GM21825 (cell line): Measurements from ENCODE around the gene PDE6B.

Experiments
- ATAC-seq: cut with Tn5 transposase; IDR thresholded peaks from one replicate; pipeline ENCODE4 v1.9.1; 2021; ENCODE audit warnings: mild to moderate bottlenecking, moderate library complexity; ENCODE audit not compliant: unreplicated experiment

Gene PDE6B

GRCh38 chr4:600850-601515 lies 24.4 kb upstream of the PDE6B start:
- ATAC-seq = no peak

DNA sequence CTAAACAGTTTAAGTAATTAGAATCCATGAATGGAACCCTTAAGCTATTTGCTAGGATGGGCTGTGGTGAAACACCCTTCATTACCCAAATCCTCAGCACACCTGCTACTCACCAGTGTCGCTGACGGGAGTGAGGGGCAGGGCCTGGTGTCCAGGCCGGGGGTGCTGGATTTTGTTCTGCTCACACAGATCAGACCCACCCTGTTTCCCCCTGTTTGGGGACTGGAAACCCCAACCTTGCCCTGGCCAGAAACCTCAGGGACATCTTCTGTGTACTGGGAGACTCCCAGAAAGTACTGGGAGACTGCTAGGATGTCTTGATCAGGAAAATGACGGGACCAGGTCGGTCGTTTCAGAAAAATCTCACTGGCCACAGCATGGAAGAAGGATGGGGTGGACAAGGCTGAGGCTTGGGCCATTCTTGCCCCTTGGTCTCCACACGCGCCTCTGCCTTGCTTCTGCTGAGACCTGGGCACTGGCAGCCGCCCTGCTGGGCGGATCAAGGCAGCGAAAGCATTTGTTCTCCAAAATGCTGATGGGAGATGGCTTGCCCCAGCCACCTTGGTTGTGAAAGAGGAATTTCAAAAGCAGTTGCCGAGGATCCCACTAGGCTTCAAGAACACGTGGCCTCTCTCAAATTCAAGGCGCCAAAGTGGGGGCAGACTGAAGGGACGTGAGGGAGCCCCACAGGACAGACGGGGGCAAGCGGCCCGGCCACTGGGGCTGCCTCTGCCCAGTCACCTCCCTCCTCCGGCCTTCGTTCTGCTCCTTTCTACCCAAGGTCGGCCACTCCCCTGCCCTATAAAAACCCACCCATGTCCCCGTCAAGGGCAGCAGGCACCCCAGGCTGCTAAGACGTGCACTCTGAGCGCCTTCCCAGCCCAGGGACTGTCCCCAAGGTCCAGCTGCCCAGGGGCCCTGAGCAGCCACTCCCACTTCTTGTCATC lies 23.5 kb upstream of the PDE6B start:
- no peak for ATAC-seq

- no peak for ATAC-seq
Observed at GRCh38 chr4:602559-602942, 22.8 kb upstream of the PDE6B start.

GRCh38 chr4:604131-604530 lies 21.2 kb upstream of the PDE6B start:
- ATAC-seq = no peak

GRCh38 chr4:605702-606425 lies 19.5 kb upstream of the PDE6B start:
- no peak for ATAC-seq

GRCh38 chr4:608236-608635 lies 17.1 kb upstream of the PDE6B start:
- ATAC-seq = no peak

- no peak for ATAC-seq
Observed at GRCh38 chr4:609400-610050, 15.8 kb upstream of the PDE6B start.

DNA sequence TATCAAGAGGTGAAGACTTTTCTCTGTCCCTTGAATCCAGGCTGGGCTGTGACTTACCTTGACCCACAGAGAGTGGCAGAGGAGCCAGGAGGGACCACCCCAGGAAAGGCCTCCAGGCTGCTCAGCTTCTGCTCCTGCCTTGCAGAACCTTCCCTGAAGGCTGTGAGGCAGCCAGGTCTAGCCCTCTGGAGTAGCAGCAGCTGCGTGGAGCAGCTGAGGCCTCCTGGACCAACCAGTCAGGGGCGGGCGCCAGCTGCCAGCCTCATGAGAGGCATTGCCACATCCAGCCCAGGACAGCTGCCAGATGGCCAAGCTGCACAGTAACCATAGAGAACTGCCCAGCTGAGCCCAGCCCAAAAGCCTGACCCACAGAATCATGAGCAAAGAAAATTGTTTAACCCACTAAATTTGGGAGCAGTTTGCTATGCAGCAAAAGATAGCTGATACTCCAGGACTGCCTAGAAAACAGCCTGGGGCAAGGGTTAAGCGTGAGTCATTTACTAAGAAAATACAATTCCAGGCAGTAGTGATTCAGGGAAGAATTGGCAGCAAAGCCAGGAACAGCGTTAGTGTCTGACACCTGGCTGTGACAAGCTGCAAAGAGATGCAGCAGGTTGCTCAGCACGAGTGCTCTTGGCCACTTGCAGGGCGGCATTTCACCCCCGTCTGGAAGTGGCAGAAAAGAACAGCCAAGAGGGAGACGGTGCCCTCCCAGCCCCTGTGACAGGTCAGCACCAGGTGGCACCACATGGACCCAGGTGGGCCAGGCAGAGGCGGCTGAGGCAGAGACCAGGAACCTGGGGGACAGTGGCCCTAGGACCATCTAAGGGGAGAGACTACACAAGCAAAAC lies 14.7 kb upstream of the PDE6B start:
- ATAC-seq = no peak

DNA sequence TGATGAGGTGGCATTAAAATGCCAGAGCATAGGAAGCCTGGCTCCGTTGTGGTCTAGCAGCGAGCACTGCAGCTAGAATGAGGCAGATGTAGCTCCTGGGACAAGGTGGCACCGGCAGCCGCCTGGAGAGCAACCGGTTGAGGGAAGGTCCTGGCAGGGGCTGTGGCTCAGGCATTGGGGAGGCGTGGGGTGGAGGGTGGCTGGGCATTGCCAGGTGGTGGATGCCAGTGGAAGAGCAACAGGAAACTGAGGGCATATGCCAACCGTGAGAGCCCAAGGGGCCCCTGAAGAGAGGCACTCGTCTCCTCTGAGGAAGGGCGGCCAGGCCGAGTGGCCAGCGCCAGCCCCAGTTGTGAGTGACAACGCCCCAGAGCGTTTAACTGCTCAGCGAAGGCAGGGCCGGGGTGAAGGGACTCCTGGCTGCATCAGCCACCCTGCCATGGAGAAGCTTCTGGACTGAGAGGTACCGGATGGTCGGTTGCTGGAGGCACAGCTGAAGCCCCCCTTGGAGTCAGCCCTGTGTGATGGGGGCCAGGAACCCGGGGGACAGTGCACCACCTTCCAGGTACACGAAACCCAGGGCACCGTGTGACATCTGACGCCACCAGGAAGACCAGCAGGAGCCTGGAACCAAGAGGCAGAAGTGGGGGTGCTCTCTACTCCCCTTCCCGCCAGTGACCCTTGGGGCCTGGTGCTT lies 13.2 kb upstream of the PDE6B start:
- no peak for ATAC-seq

DNA sequence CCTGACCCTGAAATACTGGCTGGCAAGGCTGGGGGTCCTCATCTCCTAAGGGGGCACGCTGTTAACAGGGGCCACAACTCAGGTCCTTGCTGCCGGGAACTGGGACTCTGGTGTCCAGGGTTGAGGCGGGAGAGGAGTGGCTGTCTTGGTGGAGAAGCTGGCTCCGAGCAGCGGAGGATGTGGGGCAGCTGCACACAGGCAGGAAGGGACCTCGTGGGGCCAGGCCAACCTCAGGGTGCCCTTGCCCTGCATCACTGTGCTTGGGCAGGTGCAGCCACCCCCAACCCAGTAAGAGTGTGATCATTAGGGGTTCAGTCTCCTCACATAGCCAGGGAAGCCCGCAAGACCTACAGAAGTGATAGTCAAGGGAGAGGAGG lies 12.6 kb upstream of the PDE6B start:
- no peak for ATAC-seq

GRCh38 chr4:613126-613525 lies 12.2 kb upstream of the PDE6B start:
- no peak for ATAC-seq

DNA sequence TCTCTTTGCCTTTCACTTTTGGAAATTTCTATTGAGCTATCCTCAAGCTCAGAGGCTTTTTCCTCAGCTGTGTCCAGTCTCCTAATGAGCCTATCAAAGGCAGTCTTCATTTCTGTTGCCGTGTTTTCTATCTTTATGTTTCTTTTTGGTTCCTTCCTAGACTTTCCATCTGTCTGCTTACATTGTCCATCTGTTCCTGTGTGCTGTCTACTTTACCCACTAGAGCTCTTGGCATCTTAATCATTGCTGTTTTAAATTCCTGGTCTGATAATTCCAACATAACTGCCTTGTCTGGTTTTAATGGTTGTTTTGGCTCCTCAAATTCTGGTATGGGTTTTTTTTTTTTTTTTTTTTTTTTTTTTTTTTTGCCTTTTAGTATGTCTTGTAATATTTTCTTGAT lies 9.3 kb upstream of the PDE6B start:
- no peak for ATAC-seq

GRCh38 chr4:616911-617643 lies 8.3 kb upstream of the PDE6B start:
- no peak for ATAC-seq

DNA sequence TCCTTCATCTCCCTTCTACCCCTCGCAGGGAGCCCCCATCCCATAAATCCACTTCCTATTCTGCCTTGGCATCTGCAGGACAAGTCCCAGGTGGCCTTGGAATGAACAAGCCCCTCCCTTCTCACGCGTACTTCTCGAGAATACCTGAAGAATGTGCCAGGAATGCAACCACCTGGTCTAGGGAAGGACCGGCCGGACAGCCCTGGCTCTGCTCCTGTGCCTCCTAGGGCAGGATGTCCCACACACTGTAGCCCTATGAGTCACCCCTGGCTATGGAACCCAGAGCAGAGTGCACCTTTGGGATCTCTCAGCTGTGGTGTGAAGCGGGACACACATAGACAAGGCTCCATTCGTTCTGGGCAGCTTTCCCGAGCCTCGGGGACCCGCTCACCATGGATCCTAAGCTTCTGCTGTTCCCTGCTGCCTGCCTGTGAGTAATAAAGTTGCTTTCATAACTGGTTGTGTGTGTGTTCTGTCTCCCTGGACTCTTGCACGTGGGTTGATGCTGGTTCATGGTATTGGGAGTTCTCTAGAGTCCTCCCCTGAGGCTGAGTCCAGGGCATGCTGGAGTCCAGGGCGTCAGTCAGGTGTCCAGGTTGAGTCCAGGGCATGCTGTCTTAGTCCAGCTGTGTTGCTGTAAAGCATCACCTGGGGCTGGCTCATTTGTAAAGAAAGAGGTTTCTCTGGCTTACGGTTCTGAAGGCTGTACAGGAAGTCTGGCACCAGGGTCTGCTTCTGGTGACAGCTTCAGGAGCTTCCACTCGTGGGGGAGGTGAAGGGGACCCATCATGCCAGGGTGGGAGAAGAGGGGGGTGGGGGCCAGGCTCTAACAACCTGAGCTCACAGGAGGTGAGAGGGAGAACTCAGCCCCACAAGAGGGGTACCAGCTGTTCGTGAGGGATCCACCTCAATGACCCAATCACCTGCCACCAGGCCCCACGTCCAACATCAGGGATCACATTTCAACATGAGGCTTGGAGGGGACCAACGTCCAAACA lies 7.4 kb upstream of the PDE6B start:
- ATAC-seq = no peak

DNA sequence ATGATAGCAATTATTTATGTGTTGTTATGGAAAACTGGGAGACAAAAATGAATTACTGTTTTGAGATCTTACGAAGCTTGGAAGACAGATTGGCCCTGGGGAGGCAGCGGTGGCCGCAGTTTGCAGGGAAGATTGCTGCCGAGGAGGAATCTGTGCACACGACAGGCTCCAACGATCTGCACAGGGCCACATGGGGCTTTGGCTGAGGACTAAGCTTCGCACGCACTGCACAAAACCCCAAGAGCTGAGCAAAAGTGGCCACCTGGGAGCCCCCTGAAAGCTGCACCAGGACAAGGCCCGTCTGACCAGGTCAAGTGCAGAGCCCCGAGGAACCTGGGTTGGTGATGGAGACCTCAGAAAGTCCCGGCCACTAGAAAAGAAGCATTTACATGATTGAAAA lies 5.2 kb upstream of the PDE6B start:
- no peak for ATAC-seq

DNA sequence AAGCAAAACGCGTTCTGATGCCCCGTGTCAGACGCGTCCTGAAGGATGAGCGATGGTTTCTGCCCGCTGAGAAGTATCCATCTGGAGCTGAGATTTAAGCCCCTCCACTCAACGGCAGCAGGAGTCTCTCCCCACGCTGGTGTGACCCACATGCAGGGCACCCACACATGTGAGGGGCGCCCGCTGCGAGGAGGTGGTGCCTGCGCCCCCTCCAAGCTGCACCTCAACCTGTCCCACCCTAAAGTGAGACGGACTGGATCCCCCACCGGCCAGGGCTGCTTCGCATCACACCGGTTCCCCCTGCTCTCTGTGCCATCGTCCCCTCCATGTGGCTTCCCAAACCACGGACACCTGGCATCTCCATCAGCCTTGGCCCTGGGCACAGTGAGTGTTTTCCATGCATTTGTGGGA lies 4.5 kb upstream of the PDE6B start:
- no peak for ATAC-seq

DNA sequence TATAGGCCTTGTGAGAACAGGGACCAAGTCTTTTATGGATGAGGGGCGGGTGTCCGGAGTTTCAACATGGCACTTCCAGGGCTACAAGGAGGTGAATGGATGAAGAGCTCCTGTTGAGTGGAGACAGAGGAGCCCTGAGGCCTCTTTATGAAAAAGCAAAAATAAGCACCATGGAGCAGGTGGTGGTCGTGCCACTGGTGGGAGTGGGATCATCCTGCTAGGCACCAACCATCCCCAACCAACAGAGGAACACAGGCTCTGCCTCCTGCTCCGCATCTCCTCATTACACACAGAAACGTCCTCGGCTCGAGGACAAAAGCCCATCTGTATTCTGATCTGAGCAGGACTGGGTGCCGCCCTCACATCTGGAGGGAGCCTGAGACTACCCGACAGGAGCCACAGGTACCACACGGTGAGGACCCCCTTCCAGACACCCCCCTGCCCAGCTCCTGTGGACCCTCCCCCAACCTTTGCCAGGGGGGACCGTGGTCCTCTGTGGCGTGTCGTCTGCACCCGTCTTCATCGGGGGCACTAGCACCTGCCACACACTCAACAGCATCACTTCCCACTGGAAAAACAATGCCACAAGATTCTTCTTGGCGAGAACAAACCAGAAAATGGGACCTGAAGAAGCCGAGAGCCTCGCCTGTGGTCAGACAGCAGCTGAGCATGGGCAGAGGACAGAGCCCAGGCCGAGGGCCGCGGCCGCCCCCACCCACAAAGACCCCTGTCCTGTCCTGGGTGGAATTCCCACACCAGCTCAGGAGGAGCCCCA lies 3.9 kb upstream of the PDE6B start:
- no peak for ATAC-seq
